ENCODE data around the gene FEV. TPM values are rescaled to one million over a fixed set of nuclear protein-coding genes. Genes with fewer than 3 reads are reported as not detected.

FEV gene
- total RNA-seq, 1 donor: not detected

DNA sequence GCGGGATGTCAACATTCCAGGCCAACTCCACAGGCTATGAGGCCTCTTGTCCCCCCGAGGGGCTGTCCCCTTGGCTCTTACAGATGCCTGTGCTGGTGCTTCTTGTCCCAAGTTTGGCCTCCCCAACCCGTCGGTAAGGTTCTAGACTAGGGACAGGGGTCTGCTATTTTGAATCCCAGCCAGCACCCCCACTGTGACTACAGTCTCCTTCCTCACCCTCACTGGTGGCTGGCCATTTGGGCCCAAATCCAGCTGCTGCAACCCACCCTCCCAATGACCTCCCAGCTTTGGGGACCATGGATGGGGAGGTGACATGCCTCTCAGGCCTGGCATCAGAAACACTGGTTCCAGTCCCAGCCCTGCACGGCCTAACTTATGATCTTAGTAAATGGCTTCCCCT lies 37.6 kb upstream of the FEV start:
- TF ChIP-seq, protein P1, sequence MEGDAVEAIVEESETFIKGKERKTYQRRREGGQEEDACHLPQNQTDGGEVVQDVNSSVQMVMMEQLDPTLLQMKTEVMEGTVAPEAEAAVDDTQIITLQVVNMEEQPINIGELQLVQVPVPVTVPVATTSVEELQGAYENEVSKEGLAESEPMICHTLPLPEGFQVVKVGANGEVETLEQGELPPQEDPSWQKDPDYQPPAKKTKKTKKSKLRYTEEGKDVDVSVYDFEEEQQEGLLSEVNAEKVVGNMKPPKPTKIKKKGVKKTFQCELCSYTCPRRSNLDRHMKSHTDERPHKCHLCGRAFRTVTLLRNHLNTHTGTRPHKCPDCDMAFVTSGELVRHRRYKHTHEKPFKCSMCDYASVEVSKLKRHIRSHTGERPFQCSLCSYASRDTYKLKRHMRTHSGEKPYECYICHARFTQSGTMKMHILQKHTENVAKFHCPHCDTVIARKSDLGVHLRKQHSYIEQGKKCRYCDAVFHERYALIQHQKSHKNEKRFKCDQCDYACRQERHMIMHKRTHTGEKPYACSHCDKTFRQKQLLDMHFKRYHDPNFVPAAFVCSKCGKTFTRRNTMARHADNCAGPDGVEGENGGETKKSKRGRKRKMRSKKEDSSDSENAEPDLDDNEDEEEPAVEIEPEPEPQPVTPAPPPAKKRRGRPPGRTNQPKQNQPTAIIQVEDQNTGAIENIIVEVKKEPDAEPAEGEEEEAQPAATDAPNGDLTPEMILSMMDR (IDR thresholded peaks at IDR 0.05; ENCODE audit: insufficient read depth, low read depth, low read length): no peak
- DNase-seq (ENCODE audit: low read depth): no peak
- H3K4me3 ChIP-seq (ENCODE audit: low read depth, low read length): no peak overlapping the region

DNA sequence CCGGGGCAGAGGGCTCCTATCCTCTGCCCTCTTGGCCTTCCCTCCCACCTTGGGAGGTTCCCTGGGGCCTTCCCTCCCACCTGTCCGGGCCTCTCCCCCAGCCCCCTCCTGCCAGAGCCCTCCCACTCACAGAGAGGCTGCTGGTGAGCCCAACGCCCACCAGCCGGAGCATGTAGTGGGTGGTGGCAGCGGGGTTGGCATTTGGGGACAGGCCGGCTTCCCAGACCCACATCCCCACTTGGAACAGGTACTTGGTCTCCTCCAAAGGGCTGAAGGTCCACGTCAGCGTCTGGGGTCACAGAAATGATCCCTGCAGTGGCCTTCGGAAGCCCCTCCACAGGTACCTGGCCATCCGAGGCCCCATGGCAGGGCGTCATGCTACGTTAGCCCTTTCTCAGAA lies 37.1 kb upstream of the FEV start:
- H3K4me3 ChIP-seq (ENCODE audit: low read depth, low read length): no peak overlapping the region
- DNase-seq (ENCODE audit: low read depth): no peak
- TF ChIP-seq, protein P1 (IDR thresholded peaks at IDR 0.05; ENCODE audit: insufficient read depth, low read depth, low read length): no peak

DNA sequence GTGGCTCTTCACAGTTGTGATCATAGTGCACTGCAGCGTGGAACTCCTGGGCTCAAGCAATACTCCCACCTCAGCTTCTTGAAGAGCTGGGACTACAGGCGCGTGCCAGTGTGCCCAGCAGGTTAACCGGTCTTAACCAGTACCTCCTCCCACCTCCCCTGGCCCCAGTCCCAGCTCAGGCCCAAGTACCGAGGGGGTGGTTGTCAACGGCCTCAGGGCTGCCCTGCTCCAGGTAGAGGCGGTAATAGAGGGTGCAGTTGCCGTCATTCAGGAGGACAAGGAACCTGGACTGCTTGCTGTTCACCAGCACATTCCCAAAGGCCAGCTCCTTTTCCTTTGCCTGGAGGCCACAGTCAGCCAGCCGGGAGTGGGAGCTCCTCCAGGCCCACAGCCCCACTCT lies 36.6 kb upstream of the FEV start:
- DNase-seq (ENCODE audit: low read depth): no peak
- TF ChIP-seq, protein P1 (IDR thresholded peaks at IDR 0.05; ENCODE audit: insufficient read depth, low read depth, low read length): no peak
- H3K4me3 ChIP-seq (ENCODE audit: low read depth, low read length): no peak overlapping the region

DNA sequence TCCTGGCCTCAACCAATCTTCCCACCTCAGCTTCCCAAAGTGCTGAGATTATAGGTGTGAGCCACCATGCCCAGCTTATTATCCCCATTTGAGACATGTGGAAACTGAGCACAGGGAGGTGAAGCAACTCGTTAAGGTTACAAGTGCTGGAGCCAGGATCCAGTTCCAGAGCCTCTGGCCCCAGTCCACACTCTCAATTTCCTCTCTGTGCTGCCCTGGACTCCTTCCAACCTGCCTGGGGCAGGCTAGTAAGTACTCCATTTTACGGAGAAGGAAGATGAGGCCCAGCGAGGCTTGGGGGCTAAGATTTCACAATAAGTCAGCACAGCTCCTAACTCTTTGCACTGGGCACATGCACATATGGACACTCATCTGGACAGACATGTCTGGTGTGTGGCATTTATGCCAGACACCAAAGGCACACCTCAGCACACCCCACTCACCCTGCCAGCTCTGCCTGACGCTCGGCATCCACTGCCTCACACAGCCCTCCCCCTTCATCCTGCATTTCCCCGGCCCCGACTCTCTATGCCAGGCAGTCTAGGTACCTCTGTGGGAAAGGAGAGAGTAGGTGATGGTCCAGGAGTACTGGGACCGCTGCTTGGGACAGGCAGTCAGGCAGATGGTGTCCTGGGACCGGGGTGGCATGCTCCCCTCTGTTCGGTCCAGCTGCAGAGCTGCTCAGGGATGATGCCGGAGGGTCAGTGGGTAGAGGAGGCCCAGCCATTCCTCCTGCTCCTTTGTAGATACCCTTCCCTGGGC lies 35.8 kb upstream of the FEV start:
- H3K4me3 ChIP-seq (ENCODE audit: low read depth, low read length): no peak overlapping the region
- DNase-seq (ENCODE audit: low read depth): no peak
- TF ChIP-seq, protein P1 (IDR thresholded peaks at IDR 0.05; ENCODE audit: insufficient read depth, low read depth, low read length): no peak

DNA sequence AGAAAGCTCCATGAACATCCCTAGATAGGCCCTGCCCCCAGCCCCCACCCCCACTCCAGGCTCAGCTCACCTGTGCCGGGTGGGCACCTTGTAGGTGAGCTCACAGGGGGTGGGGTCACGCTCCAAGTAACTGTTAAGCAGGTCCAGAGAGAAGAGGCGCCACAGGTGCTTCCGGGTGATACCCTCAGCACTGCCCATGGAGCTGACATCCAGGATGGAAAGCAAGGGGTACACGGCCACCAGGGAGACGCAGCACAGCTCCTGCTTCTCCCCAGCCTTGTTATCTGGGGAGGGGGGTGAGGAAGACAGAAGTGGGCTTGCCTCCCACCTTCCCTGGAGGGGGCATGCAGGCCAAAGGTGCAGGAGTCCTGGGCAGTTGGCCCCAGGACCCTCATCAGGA lies 34.5 kb upstream of the FEV start:
- TF ChIP-seq, protein P1 (IDR thresholded peaks at IDR 0.05; ENCODE audit: insufficient read depth, low read depth, low read length): no peak
- H3K4me3 ChIP-seq (ENCODE audit: low read depth, low read length): no peak overlapping the region
- no peak for DNase-seq (ENCODE audit: low read depth)

DNA sequence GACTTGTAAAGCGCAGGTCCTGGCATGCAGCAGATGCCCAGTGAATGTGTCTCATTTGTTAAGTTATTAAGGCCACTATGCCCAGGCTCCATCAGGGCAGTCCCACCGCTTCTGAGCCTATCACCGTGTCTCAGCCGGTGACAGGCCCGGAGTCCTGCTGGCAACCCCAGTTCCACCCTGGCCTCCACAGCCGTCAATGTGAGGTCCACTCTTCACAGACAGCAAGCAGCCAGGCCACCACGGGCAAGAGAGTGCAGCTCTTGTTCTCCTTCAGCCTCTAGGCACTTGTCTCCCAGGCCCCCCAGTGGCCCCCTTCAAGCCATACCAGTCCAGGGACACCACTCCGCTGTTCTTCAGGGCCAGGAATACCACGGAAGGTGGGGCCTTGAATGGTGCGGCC lies 33.7 kb upstream of the FEV start:
- no peak overlapping the region for H3K4me3 ChIP-seq (ENCODE audit: low read depth, low read length)
- DNase-seq (ENCODE audit: low read depth): no peak
- TF ChIP-seq, protein P1 (IDR thresholded peaks at IDR 0.05; ENCODE audit: insufficient read depth, low read depth, low read length): no peak

DNA sequence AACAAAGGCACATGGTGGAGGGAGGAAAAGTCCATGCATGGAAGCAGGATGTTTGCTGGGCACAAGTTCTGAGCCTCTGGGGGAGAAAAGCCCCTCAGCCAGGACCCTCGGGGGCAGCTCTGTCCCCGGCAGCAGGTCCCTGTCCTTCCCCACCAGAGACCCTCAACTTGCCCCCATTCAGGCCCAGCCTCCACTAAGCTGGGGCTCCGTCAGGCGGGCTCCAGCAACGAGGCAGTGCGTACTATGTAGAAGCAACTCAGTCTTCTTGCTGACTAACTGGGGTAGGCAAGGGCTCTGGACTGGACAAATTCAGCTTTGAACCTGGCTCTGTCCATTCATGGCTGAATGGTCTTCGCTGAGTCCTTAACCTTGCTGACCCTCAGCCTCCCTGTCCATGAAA lies 33.3 kb upstream of the FEV start:
- TF ChIP-seq, protein P1 (IDR thresholded peaks at IDR 0.05; ENCODE audit: insufficient read depth, low read depth, low read length): no peak
- H3K4me3 ChIP-seq (ENCODE audit: low read depth, low read length): no peak overlapping the region
- DNase-seq (ENCODE audit: low read depth): no peak

Measured in fibroblast of villous mesenchyme (primary cell).